Right renal cortex interstitium (tissue), 3 donors: ENCODE measurements around the gene MUC15. TPM values are rescaled to one million over a fixed set of nuclear protein-coding genes. Genes with fewer than 3 reads are reported as not detected.

ENCODE experiments used
- DNase-seq, 3 donors: peaks; one replicate each; pipeline ENCODE4 v3.0.0-alpha.2; 2013; ENCODE audit warnings: low read depth in 3 of 3, low spot score in 2 of 3
- polyA plus RNA-seq, 3 donors: library from polyadenylated mRNA; unstranded; fragments of 120-200 nt; gene quantifications; one replicate each; pipeline ENCODE4 v1.2.1, GENCODE V29; 2013; ENCODE audit not compliant: insufficient read length in 3 of 3

MUC15 gene
- polyA plus RNA-seq, 3 donors, result 2.3 to 4.4 (median 3.7) TPM

- no peak for DNase-seq
Measured at GRCh38 chr11:26578998-26579661, 7.1 kb upstream of the MUC15 start.

GRCh38 chr11:26575946-26576345, 3.9 kb upstream of the MUC15 start:
- no peak for DNase-seq

DNA sequence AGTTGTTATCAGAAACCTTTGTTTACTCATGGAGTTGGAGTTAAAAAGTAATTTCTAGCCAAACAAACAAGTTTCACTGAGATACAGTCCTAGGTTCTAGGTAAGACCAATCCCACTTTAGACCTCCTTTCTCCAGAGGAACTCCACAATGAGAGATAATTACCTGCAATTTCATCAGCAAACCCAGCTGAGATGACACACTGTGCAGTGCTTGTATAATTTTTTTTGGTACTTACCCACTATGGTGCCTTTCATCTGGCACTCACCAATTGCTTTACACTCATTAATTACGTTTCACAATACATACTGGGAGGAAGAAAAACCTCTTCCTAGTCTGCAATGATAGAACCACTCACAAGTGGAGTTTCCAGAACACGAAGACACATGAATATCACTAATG, 1.8 kb upstream of the MUC15 start:
- DNase-seq, result no peak

GRCh38 chr11:26572770-26573402, 823 bp upstream of the MUC15 start:
- no peak for DNase-seq

DNA sequence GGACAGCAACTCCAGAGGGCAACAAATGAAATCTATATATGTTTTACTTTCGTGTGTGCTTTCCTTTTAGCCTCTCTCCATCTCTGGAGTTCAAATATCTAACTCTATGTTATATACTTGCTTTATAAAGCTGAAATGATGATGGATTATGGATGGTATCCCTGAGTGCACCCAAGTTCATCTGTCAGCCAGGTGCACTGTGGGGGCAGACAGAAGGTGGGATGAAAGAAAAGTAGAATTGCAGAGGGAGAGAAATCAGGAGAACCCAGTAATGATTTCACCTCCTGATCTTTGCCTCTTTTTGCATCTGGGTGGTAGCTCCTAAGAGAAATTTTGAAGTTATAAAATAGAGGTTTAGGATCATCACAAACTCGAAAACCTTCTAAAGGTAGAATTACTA, 2.4 kb downstream of the MUC15 start:
- no peak for DNase-seq

- DNase-seq, result no peak
Measured at GRCh38 chr11:26558190-26558589, 13.9 kb downstream of the MUC15 start.

DNA sequence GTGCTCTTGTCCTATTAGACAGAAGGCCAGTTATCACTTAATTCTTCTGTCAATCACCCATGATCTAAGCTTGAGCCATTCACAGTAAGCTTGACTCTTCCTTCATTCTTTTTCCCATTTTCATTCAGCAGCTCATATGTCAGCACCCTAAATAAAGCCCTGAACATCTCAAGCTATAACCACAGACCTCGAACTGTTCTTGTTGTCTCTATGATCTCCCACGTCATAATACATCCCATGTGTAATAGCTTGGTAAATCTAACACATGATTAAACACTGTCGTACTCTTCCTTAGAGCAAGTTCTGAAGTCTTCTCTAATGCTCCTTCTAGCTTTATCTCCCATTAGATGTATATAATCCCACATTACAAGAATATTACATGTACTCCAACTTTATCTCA, 14.4 kb downstream of the MUC15 start:
- no peak for DNase-seq

DNA sequence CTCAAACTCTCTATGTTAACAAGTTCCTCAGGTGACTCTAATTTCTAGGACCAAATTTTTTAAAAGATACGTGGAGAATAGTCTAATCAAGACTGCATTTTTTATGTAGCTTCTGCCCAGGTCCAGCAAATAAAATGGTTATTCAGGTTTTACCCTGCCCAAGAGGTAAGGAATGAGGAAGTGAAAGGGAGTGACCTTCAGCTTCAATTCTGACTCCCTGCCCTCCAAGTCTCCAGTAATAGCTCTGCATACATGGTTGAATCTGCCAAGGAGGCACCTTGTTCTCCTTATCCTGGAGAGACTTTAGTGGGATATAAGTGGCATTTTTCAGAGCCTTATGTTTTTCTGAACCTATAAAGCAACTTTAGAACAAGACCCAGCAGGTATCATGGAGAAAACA, 15.5 kb downstream of the MUC15 start:
- no peak for DNase-seq

DNA sequence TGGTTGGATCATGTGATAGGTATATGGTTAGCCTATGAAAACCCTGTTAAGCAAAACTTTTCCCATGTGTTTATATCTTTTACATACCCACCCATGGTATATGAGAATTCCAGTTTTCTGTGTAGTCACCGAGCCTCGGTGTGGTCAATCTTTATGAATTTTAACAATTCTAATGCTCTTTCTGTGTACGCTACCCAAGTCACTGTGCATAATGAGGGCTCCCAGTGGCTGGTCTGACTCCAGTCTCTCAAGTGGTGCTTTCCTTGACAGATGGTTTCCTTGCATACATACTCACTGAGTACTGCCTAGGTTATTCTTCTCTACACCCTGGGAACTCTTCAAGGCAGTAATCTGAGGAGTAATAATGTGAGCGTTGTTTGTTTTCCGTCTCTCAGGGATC, 17.6 kb downstream of the MUC15 start:
- no peak for DNase-seq

DNA sequence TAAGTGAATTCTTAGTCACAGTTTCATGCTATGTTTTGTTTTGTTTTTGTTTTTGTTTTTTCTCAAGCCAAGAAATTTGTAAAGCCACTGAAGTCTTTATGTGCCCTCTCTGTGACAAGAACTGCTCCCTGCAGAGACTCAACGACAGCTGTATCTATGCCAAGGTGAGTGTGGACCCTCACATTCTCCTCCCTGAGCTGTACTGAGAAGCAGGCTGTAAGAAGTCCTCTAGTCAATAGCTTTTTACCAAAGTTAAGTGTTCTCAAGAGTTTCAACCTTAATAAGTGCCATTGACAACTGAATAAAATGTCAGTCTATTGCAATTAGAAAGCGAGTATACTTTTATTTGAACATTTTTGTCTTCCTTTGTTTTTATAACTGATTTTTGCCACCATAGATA, 18.9 kb downstream of the MUC15 start:
- DNase-seq, result no peak

- no peak for DNase-seq
Measured at GRCh38 chr11:26551186-26551801, 20.8 kb downstream of the MUC15 start.

DNA sequence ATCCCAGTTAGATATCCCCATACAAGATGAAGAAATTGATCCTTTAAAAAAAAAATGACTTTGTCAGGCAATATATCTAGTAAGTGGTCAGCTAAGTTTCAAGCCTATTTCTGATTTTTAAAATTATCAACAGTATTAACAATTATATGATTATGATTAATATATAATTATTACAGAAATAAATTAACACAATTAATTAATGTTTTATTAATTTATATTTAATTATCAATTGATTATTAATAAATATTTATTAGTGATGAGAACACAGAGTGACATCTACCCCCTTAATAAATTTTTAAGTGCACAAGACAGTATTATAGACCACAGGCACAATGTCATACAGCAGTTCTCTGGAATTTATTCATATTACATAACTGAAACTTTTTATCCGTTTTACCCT, 22.0 kb downstream of the MUC15 start:
- no peak for DNase-seq

DNA sequence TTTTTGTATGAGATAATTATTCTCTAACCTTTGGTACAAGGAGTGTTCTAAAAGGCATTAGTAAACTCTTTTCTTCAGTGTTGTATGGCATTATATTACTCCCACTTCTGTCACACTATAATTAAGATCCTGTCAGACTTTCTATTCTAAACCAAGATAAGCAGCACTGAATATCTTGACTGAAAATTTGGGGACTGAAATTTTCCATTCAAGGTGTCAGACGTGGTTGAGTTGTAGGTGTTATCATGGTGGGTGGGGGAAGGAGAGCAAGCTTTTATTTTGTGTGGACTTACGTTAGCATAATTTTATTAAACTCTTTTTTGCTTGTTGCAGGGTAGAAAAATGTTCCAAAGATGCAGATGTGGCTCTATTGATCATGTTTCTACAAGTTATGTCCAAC, 22.9 kb downstream of the MUC15 start:
- DNase-seq, result no peak

DNA sequence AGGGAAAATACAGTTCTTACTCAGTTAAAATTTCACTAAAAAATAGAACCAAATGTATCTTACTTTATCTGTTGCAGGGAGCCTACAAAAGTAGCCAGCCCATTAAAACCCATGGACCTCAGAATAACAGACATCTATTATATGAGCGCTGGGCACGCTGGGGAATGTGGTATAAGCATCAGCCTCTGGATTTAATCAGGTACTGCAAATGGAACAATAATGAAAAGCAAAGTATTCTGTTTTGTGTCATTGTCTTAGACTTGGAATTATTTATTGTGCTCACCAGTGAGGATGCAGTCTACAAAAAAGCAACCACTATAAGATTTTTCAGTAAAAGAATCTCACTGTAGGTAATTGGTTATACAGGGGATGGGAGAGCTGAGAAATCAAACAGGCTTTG, 30.2 kb downstream of the MUC15 start:
- DNase-seq, result no peak

- DNase-seq, result no peak
Measured at GRCh38 chr11:26539517-26539916, 32.5 kb downstream of the MUC15 start.

DNA sequence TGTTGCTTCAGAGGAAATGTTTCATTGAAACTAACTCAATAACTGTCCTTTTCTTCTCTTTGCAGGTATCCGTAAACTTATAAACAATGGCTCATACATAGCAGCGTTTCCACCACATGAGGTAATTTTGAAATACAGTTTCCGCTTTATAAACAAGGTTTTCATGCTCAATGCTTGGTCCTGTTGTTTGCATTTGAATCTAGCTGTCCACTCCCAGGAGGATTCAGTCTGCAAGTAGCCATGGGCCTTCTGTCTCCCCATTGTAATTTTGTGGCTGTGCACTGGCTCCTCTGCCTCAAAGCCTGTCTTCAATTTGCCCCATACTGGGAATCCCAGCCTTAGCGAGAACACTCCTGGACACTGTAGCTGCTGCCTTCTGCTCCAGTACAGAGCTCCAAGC, 34.7 kb downstream of the MUC15 start:
- DNase-seq, result no peak

- no peak for DNase-seq
Measured at GRCh38 chr11:26527685-26528084, 44.4 kb downstream of the MUC15 start.

GRCh38 chr11:26522912-26523610, 49.0 kb downstream of the MUC15 start:
- no peak for DNase-seq

DNA sequence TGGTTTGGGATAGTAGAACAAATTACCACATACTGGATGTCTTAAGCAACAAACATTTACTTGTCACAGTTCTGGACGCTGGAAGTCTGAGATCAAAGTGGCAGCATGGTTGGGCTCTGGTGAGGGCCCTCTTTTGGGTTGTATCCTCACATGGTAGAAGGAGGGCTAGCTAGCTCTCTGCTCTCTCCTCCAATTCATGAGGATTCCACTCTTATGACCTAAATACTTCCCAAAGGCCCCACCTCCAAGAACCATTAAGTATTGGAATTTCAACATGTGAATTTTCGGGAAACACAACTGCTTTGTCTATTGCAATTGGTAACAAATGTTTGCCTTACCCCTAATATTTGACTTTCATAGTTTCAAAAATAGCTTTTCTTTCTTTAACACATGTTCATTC, 52.6 kb downstream of the MUC15 start:
- no peak for DNase-seq

GRCh38 chr11:26512196-26512595, 59.9 kb downstream of the MUC15 start:
- no peak for DNase-seq

GRCh38 chr11:26510756-26511155, 61.3 kb downstream of the MUC15 start:
- DNase-seq, result no peak

GRCh38 chr11:26510164-26510563, 61.9 kb downstream of the MUC15 start:
- no peak for DNase-seq
